Gastrocnemius medialis (tissue), 4 donors: ENCODE measurements around the gene EIF3B.

ENCODE experiments used
- POLR2A ChIP-seq, 2 donors: fragments of 450-650 bp; IDR thresholded peaks; one replicate each; pipeline ENCODE4 v1.6.1; 2017; ENCODE audit warnings: antibody characterized with exemption in 2 of 2, mild to moderate bottlenecking in 2 of 2, moderate library complexity in 2 of 2
- TF ChIP-seq, protein P1 (sequence below), 5 experiments: fragments of 450-650 bp in 3 of 5; fragments of 200-600 bp in 2 of 5; sonication (generic) in 2 of 5; IDR thresholded peaks in 4 of 5; conservative IDR thresholded peaks in 1 of 5; 1 replicate in 4 of 5; 2 replicates in 1 of 5; pipeline ENCODE4 v1.5.1; 2016 to 2019; ENCODE audit warnings: antibody characterized with exemption in 5 of 5, mild to moderate bottlenecking in 3 of 5, moderate library complexity in 3 of 5

DNA sequence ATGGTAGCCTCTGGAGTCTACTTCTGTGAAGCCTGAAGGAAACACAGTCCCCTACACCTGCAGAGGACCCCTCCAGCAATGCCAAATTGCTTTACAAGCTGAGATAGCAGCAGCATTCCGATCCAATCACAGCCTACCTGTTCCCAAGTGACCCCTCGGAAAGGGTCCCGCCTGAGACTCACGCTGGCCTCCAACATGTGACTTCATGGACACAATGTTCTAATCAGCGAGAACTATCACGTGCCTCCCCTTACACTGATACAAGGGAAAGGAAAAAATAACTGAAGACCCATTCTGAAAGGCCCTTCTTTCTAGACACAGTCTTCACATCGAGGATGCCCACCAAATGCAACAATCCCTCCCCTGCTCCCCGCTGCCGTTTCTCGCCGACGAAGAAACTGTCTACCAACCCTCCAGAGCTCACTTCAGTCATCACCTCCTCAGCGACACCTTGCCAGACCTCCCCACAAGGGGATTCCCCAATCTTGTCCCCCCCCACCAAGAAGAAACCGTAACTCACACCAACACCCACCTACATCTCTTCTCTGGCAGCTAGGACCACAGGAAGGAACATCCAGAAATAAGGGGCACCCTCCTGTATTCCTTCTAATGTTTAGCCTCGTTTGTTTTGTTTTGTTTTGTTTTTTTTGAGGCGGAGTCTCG lies 42.2 kb upstream of the EIF3B start:
- TF ChIP-seq, protein P1, sequence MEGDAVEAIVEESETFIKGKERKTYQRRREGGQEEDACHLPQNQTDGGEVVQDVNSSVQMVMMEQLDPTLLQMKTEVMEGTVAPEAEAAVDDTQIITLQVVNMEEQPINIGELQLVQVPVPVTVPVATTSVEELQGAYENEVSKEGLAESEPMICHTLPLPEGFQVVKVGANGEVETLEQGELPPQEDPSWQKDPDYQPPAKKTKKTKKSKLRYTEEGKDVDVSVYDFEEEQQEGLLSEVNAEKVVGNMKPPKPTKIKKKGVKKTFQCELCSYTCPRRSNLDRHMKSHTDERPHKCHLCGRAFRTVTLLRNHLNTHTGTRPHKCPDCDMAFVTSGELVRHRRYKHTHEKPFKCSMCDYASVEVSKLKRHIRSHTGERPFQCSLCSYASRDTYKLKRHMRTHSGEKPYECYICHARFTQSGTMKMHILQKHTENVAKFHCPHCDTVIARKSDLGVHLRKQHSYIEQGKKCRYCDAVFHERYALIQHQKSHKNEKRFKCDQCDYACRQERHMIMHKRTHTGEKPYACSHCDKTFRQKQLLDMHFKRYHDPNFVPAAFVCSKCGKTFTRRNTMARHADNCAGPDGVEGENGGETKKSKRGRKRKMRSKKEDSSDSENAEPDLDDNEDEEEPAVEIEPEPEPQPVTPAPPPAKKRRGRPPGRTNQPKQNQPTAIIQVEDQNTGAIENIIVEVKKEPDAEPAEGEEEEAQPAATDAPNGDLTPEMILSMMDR (IDR thresholded peaks at IDR 0.05 in 4 of 5, conservative IDR thresholded peaks at IDR 0.05 in 1 of 5): no peak
- no peak for TF ChIP-seq POLR2A (IDR thresholded peaks at IDR 0.05)
